Naive thymus-derived CD4-positive, alpha-beta T cell (primary cell): ENCODE data around the gene ASCC3. TPM values are rescaled to one million over a fixed set of nuclear protein-coding genes. Genes with fewer than 3 reads are reported as not detected.

Experiments
- ATAC-seq: fragments of 150-1000 bp; cut with Tn5 transposase; 2 replicates; pipeline ENCODE4 v1.10.0; 2021; ENCODE audit warnings: mild to moderate bottlenecking, moderate library complexity
- CTCF ChIA-PET: fragments of 350-600 bp; sonication (Branson Sonifier 250); formaldehyde crosslinking; loops from one replicate; lab custom pipeline; 2021; ENCODE audit warnings: antibody characterized with exemption; lab: Charles Lee
- POLR2A ChIA-PET: fragments of 350-600 bp; sonication (Branson Sonifier 250); formaldehyde crosslinking; loops from one replicate; lab custom pipeline; 2021; ENCODE audit warnings: antibody characterized with exemption, inconsistent platforms; lab: Charles Lee
- DNase-seq, 9 donors: peaks; one replicate each; pipeline versions ENCODE4 v3.0.0 to v3.0.0-alpha.2; 2020 to 2022; ENCODE audit warnings: mixed read lengths in 1 of 9
- H3K27ac ChIP-seq: one replicate; pipeline ENCODE4 v1.7.0; 2013; ENCODE audit warnings: mild to moderate bottlenecking, low read depth, low read length, moderate library complexity
- H3K27me3 ChIP-seq, 2 donors: one replicate each; pipeline ENCODE4 v1.7.0; 2013; ENCODE audit warnings: low read length in 2 of 2, mild to moderate bottlenecking in 2 of 2, moderate library complexity in 2 of 2; ENCODE audit not compliant: control insufficient read depth in 2 of 2, insufficient read depth in 2 of 2
- H3K36me3 ChIP-seq, 3 experiments: 1 replicate in 2 of 3; 2 replicates in 1 of 3; pipeline ENCODE4 v1.7.0; 2013; ENCODE audit warnings: low read length in 3 of 3, mild to moderate bottlenecking in 3 of 3, moderate library complexity in 1 of 3; ENCODE audit not compliant: insufficient read depth in 3 of 3, control insufficient read depth in 2 of 3
- H3K4me1 ChIP-seq, 2 donors: one replicate each; pipeline ENCODE4 v1.7.0; 2013; ENCODE audit warnings: low read length in 2 of 2, mild to moderate bottlenecking in 2 of 2, moderate library complexity in 1 of 2; ENCODE audit not compliant: control insufficient read depth in 2 of 2, insufficient read depth in 2 of 2
- H3K4me3 ChIP-seq: 2 replicates; pipeline ENCODE4 v1.7.0; 2013; ENCODE audit warnings: mild to moderate bottlenecking, low read length
- H3K9me3 ChIP-seq, 3 experiments: 1 replicate in 2 of 3; 2 replicates in 1 of 3; pipeline ENCODE4 v1.7.0; 2013; ENCODE audit warnings: low read length in 3 of 3; ENCODE audit not compliant: control insufficient read depth in 2 of 3
- H3K27ac Mint-ChIP-seq, 9 donors: one replicate each; pipeline ENCODE4 v1.8.0; 2020 to 2022; ENCODE audit warnings: mixed read lengths in 9 of 9, mild to moderate bottlenecking in 8 of 9, moderate library complexity in 5 of 9, inconsistent platforms in 2 of 9
- H3K27me3 Mint-ChIP-seq, 5 donors: one replicate each; pipeline ENCODE4 v1.8.0; 2021 to 2022; ENCODE audit warnings: mixed read lengths in 5 of 5, mild to moderate bottlenecking in 1 of 5
- H3K36me3 Mint-ChIP-seq, 5 donors: one replicate each; pipeline ENCODE4 v1.8.0; 2020 to 2022; ENCODE audit warnings: mixed read lengths in 5 of 5, mild to moderate bottlenecking in 3 of 5, inconsistent platforms in 1 of 5
- H3K4me1 Mint-ChIP-seq, 7 donors: one replicate each; pipeline ENCODE4 v1.8.0; 2020 to 2022; ENCODE audit warnings: mixed read lengths in 7 of 7, mild to moderate bottlenecking in 3 of 7, inconsistent platforms in 1 of 7
- H3K4me3 Mint-ChIP-seq, 10 donors: one replicate each; pipeline ENCODE4 v1.8.0; 2020 to 2022; ENCODE audit warnings: mild to moderate bottlenecking in 10 of 10, mixed read lengths in 10 of 10, moderate library complexity in 6 of 10, inconsistent platforms in 2 of 10
- H3K9me3 Mint-ChIP-seq, 11 donors: one replicate each; pipeline ENCODE4 v1.8.0; 2020 to 2022; ENCODE audit warnings: mixed read lengths in 11 of 11, mild to moderate bottlenecking in 4 of 11, inconsistent platforms in 1 of 11, moderate library complexity in 1 of 11
- intact Hi-C, 2 donors: fragments of 100-400 bp; cut with micrococcal nuclease; formaldehyde crosslinking; loops; one replicate each; pipeline ENCODE4 v1.15.1; 2023
- polyA plus RNA-seq, 2 donors: library from polyadenylated mRNA; unstranded; fragments of 300-500 nt; fragmentation: Illumina TruSeq; gene quantifications; one replicate each; pipeline ENCODE4 v1.2.3, GENCODE V29; 2021
- total RNA-seq, 6 experiments: library from RNA in 5 of 6; stranded (reverse) in 5 of 6; gene quantifications; 1 replicate in 5 of 6; 2 replicates in 1 of 6; pipeline ENCODE4 v1.2.3 and lab custom pipeline; 2021 to 2026

The ASCC3 gene
- total and polyA plus RNA-seq, 7 experiments from 2014 or later, result 19.6 to 73.8 (median 41.6) TPM

- Mint-ChIP-seq H3K4me1 (peaks cover 0 to 12% (median 6%) of the 10 kb centered on the region in 7 donors), H3K9me3 (no peaks in the 10 kb centered on the region), H3K4me3 (peak overlapping the region in 1 of 10 donors; percentile 37), H3K27ac (peak overlapping the region in 2 of 9 donors; percentile 5 to 25), H3K27me3 (no peaks in the 10 kb centered on the region), H3K36me3 (peaks cover 4 to 37% (median 24%) of the 10 kb centered on the region in 5 donors)
- no peaks in the 10 kb centered on the region for H3K9me3 ChIP-seq
- H3K27me3 ChIP-seq, result no peaks in the 10 kb centered on the region
- peaks cover 0 to 14% (median 0%) of the 10 kb centered on the region in 3 experiments for H3K36me3 ChIP-seq
- H3K4me1 ChIP-seq, result no peaks in the 10 kb centered on the region
- DNase-seq (no peak), ATAC-seq (no peak)
- CTCF ChIA-PET, result no interaction called here
- intact Hi-C loops, result no loop called here
- POLR2A ChIA-PET, result no interaction called here
- H3K4me3 ChIP-seq, result no peak overlapping the region
- no peak overlapping the region for H3K27ac ChIP-seq
Observed at GRCh38 chr6:100803264-100804045, 77.7 kb downstream of the ASCC3 start.

GRCh38 chr6:100801036-100801435 is 80.1 kb downstream of the ASCC3 start:
- Mint-ChIP-seq H3K4me3 (no peak overlapping the region), H3K4me1 (peaks cover 0 to 12% (median 6%) of the 10 kb centered on the region in 7 donors), H3K27me3 (no peaks in the 10 kb centered on the region), H3K36me3 (peaks cover 4 to 49% (median 30%) of the 10 kb centered on the region in 5 donors), H3K9me3 (no peaks in the 10 kb centered on the region), H3K27ac (no peak overlapping the region)
- DNase-seq (no peak), ATAC-seq (no peak)
- POLR2A ChIA-PET, result no interaction called here
- H3K27me3 ChIP-seq, result no peaks in the 10 kb centered on the region
- H3K4me3 ChIP-seq, result no peak overlapping the region
- no peaks in the 10 kb centered on the region for H3K4me1 ChIP-seq
- intact Hi-C loops, result no loop called here
- no peak overlapping the region for H3K27ac ChIP-seq
- peaks cover 0 to 14% (median 0%) of the 10 kb centered on the region in 3 experiments for H3K36me3 ChIP-seq
- H3K9me3 ChIP-seq, result no peaks in the 10 kb centered on the region
- CTCF ChIA-PET, result no interaction called here

- intact Hi-C loops, result no loop called here
- H3K4me1 Mint-ChIP-seq, result peaks cover 0 to 8% (median 3%) of the 10 kb centered on the region in 7 donors
- no peaks in the 10 kb centered on the region for H3K9me3 Mint-ChIP-seq
- DNase-seq, result no peak
- H3K27me3 Mint-ChIP-seq, result no peaks in the 10 kb centered on the region
- no peak overlapping the region for H3K4me3 Mint-ChIP-seq
- Histone ChIP-seq H3K4me1 (no peaks in the 10 kb centered on the region), H3K27ac (no peak overlapping the region), H3K4me3 (no peak overlapping the region), H3K9me3 (no peaks in the 10 kb centered on the region), H3K36me3 (peaks cover 0 to 4% (median 0%) of the 10 kb centered on the region in 3 experiments), H3K27me3 (no peaks in the 10 kb centered on the region)
- POLR2A ChIA-PET, result no interaction called here
- peaks cover 3 to 54% (median 47%) of the 10 kb centered on the region in 5 donors for H3K36me3 Mint-ChIP-seq
- H3K27ac Mint-ChIP-seq, result no peak overlapping the region
- CTCF ChIA-PET, result no interaction called here
- peak; percentile 32 for ATAC-seq
Observed at GRCh38 chr6:100796049-100796823, 84.9 kb downstream of the ASCC3 start.

GRCh38 chr6:100790084-100790483 is 91.0 kb downstream of the ASCC3 start:
- CTCF ChIA-PET, result no interaction called here
- Histone ChIP-seq H3K9me3 (no peaks in the 10 kb centered on the region), H3K36me3 (no peaks in the 10 kb centered on the region), H3K4me1 (no peaks in the 10 kb centered on the region), H3K27ac (no peak overlapping the region), H3K4me3 (no peak overlapping the region), H3K27me3 (no peaks in the 10 kb centered on the region)
- Mint-ChIP-seq H3K4me3 (no peak overlapping the region), H3K9me3 (no peaks in the 10 kb centered on the region), H3K27ac (no peak overlapping the region), H3K27me3 (no peaks in the 10 kb centered on the region), H3K4me1 (peaks cover 0 to 12% (median 2%) of the 10 kb centered on the region in 7 donors), H3K36me3 (peaks cover 3 to 54% (median 37%) of the 10 kb centered on the region in 5 donors)
- DNase-seq, result no peak
- ATAC-seq, result no peak
- intact Hi-C loops, result no loop called here
- POLR2A ChIA-PET, result no interaction called here

GRCh38 chr6:100785982-100786381 is 95.1 kb downstream of the ASCC3 start:
- Mint-ChIP-seq H3K9me3 (no peaks in the 10 kb centered on the region), H3K27ac (no peak overlapping the region), H3K4me3 (no peak overlapping the region), H3K36me3 (peaks cover 0 to 43% (median 30%) of the 10 kb centered on the region in 5 donors), H3K4me1 (peaks cover 0 to 6% (median 0%) of the 10 kb centered on the region in 7 donors), H3K27me3 (no peaks in the 10 kb centered on the region)
- Histone ChIP-seq H3K4me3 (no peak overlapping the region), H3K27me3 (no peaks in the 10 kb centered on the region), H3K9me3 (no peaks in the 10 kb centered on the region), H3K27ac (no peak overlapping the region), H3K36me3 (no peaks in the 10 kb centered on the region), H3K4me1 (no peaks in the 10 kb centered on the region)
- ChIA-PET CTCF (no interaction called here), POLR2A (no interaction called here)
- no peak for DNase-seq
- ATAC-seq, result no peak
- intact Hi-C loops, result no loop called here

GRCh38 chr6:100780648-100781047 is 100.5 kb downstream of the ASCC3 start:
- intact Hi-C loops, result no loop called here
- ChIA-PET POLR2A (no interaction called here), CTCF (no interaction called here)
- Mint-ChIP-seq H3K9me3 (no peaks in the 10 kb centered on the region), H3K36me3 (peaks cover 0 to 18% (median 14%) of the 10 kb centered on the region in 5 donors), H3K27ac (no peak overlapping the region), H3K4me3 (no peak overlapping the region), H3K4me1 (peaks cover 0 to 6% (median 0%) of the 10 kb centered on the region in 7 donors), H3K27me3 (no peaks in the 10 kb centered on the region)
- ATAC-seq (no peak), DNase-seq (no peak)
- Histone ChIP-seq H3K36me3 (no peaks in the 10 kb centered on the region), H3K4me1 (no peaks in the 10 kb centered on the region), H3K4me3 (no peak overlapping the region), H3K27me3 (no peaks in the 10 kb centered on the region), H3K9me3 (no peaks in the 10 kb centered on the region), H3K27ac (no peak overlapping the region)
